Natural killer cell treated with Interleukin-12 subunit alpha and Interleukin-12 subunit beta and Interleukin-15 and Interleukin-18, amount 100 ng/mL, for 72 hours (primary cell): ENCODE measurements around the gene ZC3H18. TPM values are rescaled to one million over a fixed set of nuclear protein-coding genes. Genes with fewer than 3 reads are reported as not detected.

Source experiments
- ATAC-seq, 2 donors: fragments of 150-1000 bp; cut with Tn5 transposase in 1 of 2; sonication (Bioruptor Pico), chemical (Tn5 transposase) in 1 of 2; 2 replicates each; pipeline ENCODE4 v1.10.0; 2021
- DNase-seq: peaks from one replicate; pipeline ENCODE4 v3.0.0; 2022; ENCODE audit warnings: low spot score
- H3K27ac Mint-ChIP-seq, 2 donors: 1 replicate in 1 of 2; 2 replicates in 1 of 2; pipeline ENCODE4 v1.8.0; 2022; ENCODE audit warnings: mixed read lengths in 2 of 2, mild to moderate bottlenecking in 1 of 2, moderate library complexity in 1 of 2
- H3K27me3 Mint-ChIP-seq, 2 donors: 1 replicate in 1 of 2; 2 replicates in 1 of 2; pipeline ENCODE4 v1.8.0; 2022; ENCODE audit warnings: mixed read lengths in 2 of 2
- H3K36me3 Mint-ChIP-seq: one replicate; pipeline ENCODE4 v1.8.0; 2022; ENCODE audit warnings: mixed read lengths
- H3K4me1 Mint-ChIP-seq, 2 donors: 1 replicate in 1 of 2; 2 replicates in 1 of 2; pipeline ENCODE4 v1.8.0; 2022; ENCODE audit warnings: low read depth in 2 of 2, mixed read lengths in 2 of 2, mild to moderate bottlenecking in 1 of 2
- H3K4me3 Mint-ChIP-seq: one replicate; pipeline ENCODE4 v1.8.0; 2022; ENCODE audit warnings: mixed read lengths
- H3K9me3 Mint-ChIP-seq: 2 replicates; pipeline ENCODE4 v1.8.0; 2022; ENCODE audit warnings: mixed read lengths
- total RNA-seq, 2 donors: library from RNA; stranded (reverse); gene quantifications; one replicate each; pipeline ENCODE4 v1.2.3, GENCODE V29; 2022

Gene ZC3H18
- total RNA-seq, 2 donors from 2014 or later: 85.0 to 148 TPM

DNA sequence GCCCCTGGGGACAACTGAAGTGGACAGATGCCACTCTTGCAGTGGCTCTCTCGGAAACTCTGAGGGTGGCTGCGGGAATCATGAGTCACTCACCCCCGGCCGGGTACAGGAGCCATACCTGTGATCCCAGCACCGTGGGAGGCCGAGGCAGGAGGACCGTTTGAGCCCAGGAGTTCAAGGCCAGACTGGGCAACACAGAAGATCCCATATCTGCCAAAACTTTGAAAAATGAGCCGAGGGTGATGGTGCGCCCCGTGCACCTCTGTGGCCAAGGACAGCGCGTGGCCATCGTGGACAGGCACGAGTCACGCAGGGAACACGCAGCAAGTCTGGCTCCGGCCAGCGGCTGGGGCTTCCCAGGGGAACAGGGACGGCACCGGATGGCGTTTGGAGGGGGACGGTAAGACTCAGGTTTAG, 41.3 kb upstream of the ZC3H18 start:
- Mint-ChIP-seq H3K9me3 (no peaks in the 10 kb centered on the region), H3K4me1 (peaks cover 0 to 11% of the 10 kb centered on the region in 2 donors), H3K27ac (peak overlapping the region in 1 of 2 donors; percentile 18), H3K27me3 (no peaks in the 10 kb centered on the region), H3K36me3 (no peaks in the 10 kb centered on the region), H3K4me3 (no peak overlapping the region)
- DNase-seq (no peak), ATAC-seq (no peak)

GRCh38 chr16:88529596-88529995, 40.6 kb upstream of the ZC3H18 start:
- no peak overlapping the region for H3K4me3 Mint-ChIP-seq
- peak overlapping the region in 1 of 2 donors; percentile 18 for H3K27ac Mint-ChIP-seq
- no peaks in the 10 kb centered on the region for H3K27me3 Mint-ChIP-seq
- no peak for ATAC-seq
- DNase-seq: no peak
- H3K36me3 Mint-ChIP-seq: no peaks in the 10 kb centered on the region
- H3K4me1 Mint-ChIP-seq: peaks cover 0 to 11% of the 10 kb centered on the region in 2 donors
- no peaks in the 10 kb centered on the region for H3K9me3 Mint-ChIP-seq

- H3K36me3 Mint-ChIP-seq: no peaks in the 10 kb centered on the region
- H3K4me3 Mint-ChIP-seq: no peak overlapping the region
- peaks cover 0 to 8% of the 10 kb centered on the region in 2 donors for H3K4me1 Mint-ChIP-seq
- no peaks in the 10 kb centered on the region for H3K9me3 Mint-ChIP-seq
- H3K27me3 Mint-ChIP-seq: no peaks in the 10 kb centered on the region
- ATAC-seq: no peak
- no peak for DNase-seq
- H3K27ac Mint-ChIP-seq: no peak overlapping the region
These were observed 39.9 kb upstream of the ZC3H18 start for GRCh38 chr16:88530051-88530857.

- Mint-ChIP-seq H3K27me3 (no peaks in the 10 kb centered on the region), H3K36me3 (no peaks in the 10 kb centered on the region), H3K27ac (no peak overlapping the region), H3K9me3 (no peaks in the 10 kb centered on the region), H3K4me1 (peaks cover 2 to 3% of the 10 kb centered on the region in 2 donors), H3K4me3 (no peak overlapping the region)
- ATAC-seq: no peak
- no peak for DNase-seq
These were observed 39.4 kb upstream of the ZC3H18 start for GRCh38 chr16:88530858-88531203.

DNA sequence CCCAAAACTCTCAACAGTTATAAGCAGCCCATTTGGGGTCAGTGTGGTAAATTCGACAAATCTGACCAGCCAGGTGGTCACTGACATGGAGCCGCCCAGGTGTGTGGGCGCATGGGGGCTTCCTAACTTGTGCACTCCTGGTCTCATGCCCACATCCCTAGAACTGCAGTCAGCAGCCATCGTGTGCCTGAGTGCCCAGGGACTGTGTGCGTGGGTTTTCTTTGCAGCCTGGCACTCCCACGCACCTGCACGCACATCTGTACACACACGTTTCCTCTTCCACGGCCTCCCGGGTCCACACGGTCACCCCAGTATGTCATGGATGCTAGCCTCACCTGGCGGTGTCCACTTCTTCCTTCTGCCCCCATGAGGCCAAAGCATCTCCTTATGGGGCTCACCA, 38.9 kb upstream of the ZC3H18 start:
- Mint-ChIP-seq H3K9me3 (no peaks in the 10 kb centered on the region), H3K36me3 (no peaks in the 10 kb centered on the region), H3K27me3 (no peaks in the 10 kb centered on the region), H3K27ac (no peak overlapping the region), H3K4me1 (peaks cover 5% of the 10 kb centered on the region in 2 donors), H3K4me3 (no peak overlapping the region)
- ATAC-seq: no peak
- DNase-seq: no peak

GRCh38 chr16:88531931-88532433, 38.2 kb upstream of the ZC3H18 start:
- DNase-seq (no peak), ATAC-seq (no peak)
- no peak overlapping the region for H3K27ac Mint-ChIP-seq
- no peak overlapping the region for H3K4me3 Mint-ChIP-seq
- H3K9me3 Mint-ChIP-seq: no peaks in the 10 kb centered on the region
- H3K36me3 Mint-ChIP-seq: no peaks in the 10 kb centered on the region
- no peaks in the 10 kb centered on the region for H3K27me3 Mint-ChIP-seq
- H3K4me1 Mint-ChIP-seq: peaks cover 5% of the 10 kb centered on the region in 2 donors

- Mint-ChIP-seq H3K27me3 (no peaks in the 10 kb centered on the region), H3K27ac (no peak overlapping the region), H3K4me1 (peaks cover 5% of the 10 kb centered on the region in 2 donors), H3K4me3 (no peak overlapping the region), H3K9me3 (no peaks in the 10 kb centered on the region), H3K36me3 (no peaks in the 10 kb centered on the region)
- DNase-seq: no peak
- no peak for ATAC-seq
These were observed 37.6 kb upstream of the ZC3H18 start for GRCh38 chr16:88532434-88533241.

DNA sequence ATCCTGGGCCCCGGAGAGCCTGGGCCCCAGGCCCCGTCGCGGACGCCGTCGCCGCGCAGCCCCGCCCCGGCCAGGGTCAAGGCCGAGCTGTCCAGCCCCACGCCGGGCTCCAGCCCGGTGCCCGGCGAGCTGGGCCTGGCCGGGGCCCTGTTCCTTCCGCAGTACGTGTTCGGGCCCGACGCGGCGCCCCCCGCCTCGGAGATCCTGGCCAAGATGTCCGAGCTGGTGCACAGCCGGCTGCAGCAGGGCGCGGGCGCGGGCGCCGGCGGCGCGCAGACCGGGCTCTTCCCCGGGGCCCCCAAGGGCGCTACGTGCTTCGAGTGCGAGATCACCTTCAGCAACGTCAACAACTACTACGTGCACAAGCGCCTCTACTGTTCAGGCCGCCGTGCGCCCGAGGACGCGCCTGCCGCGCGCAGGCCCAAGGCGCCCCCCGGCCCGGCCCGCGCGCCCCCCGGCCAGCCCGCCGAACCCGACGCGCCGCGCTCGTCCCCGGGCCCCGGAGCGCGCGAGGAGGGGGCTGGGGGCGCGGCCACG, 36.8 kb upstream of the ZC3H18 start:
- H3K4me1 Mint-ChIP-seq: peaks cover 5 to 8% of the 10 kb centered on the region in 2 donors
- DNase-seq (no peak), ATAC-seq (no peak)
- H3K4me3 Mint-ChIP-seq: no peak overlapping the region
- no peaks in the 10 kb centered on the region for H3K36me3 Mint-ChIP-seq
- H3K27ac Mint-ChIP-seq: no peak overlapping the region
- no peaks in the 10 kb centered on the region for H3K9me3 Mint-ChIP-seq
- H3K27me3 Mint-ChIP-seq: no peaks in the 10 kb centered on the region

DNA sequence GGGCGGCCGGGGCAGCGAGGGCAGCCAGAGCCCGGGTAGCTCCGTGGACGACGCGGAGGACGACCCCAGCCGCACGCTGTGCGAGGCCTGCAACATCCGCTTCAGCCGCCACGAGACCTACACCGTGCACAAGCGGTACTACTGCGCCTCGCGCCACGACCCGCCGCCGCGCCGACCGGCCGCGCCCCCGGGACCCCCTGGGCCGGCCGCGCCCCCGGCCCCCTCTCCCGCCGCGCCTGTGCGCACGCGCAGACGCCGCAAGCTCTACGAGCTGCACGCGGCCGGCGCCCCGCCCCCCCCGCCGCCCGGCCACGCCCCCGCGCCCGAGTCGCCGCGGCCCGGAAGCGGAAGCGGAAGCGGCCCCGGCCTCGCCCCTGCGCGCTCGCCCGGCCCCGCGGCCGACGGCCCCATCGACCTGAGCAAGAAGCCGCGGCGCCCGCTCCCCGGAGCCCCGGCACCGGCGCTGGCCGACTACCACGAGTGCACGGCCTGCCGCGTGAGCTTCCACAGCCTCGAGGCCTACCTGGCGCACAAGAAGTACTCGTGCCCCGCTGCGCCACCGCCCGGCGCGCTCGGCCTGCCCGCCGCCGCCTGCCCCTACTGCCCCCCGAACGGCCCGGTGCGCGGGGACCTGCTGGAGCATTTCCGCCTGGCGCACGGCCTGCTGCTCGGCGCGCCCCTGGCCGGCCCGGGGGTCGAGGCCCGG, 36.1 kb upstream of the ZC3H18 start:
- peaks cover 5 to 10% of the 10 kb centered on the region in 2 donors for H3K4me1 Mint-ChIP-seq
- H3K4me3 Mint-ChIP-seq: no peak overlapping the region
- H3K36me3 Mint-ChIP-seq: no peaks in the 10 kb centered on the region
- H3K27me3 Mint-ChIP-seq: no peaks in the 10 kb centered on the region
- H3K27ac Mint-ChIP-seq: no peak overlapping the region
- ATAC-seq: peak; percentile 80 to 81
- no peaks in the 10 kb centered on the region for H3K9me3 Mint-ChIP-seq
- DNase-seq: peak; percentile 75

DNA sequence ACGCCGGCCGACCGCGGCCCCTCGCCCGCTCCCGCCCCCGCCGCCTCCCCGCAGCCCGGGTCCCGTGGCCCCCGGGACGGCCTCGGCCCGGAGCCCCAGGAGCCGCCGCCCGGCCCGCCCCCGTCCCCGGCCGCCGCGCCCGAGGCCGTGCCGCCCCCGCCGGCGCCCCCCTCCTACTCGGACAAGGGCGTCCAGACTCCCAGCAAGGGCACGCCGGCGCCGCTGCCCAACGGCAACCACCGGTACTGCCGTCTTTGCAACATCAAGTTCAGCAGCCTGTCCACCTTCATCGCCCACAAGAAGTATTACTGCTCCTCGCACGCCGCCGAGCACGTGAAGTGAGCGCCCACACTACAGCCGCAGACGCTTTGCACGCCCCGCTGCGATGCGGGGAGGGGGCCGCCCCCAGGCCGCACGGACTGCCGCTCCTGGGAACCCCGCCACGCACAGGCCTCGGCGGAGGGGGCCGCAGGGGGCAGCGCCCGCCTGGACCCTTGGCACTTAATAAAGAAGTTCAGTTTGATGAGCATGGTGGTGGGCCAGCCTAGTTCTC, 35.5 kb upstream of the ZC3H18 start:
- peak in 1 of 2 donors; percentile 31 for ATAC-seq
- Mint-ChIP-seq H3K4me1 (peaks cover 5 to 10% of the 10 kb centered on the region in 2 donors), H3K9me3 (no peaks in the 10 kb centered on the region), H3K4me3 (peak overlapping the region; percentile 67), H3K27ac (no peak overlapping the region), H3K36me3 (no peaks in the 10 kb centered on the region), H3K27me3 (no peaks in the 10 kb centered on the region)
- DNase-seq: no peak

DNA sequence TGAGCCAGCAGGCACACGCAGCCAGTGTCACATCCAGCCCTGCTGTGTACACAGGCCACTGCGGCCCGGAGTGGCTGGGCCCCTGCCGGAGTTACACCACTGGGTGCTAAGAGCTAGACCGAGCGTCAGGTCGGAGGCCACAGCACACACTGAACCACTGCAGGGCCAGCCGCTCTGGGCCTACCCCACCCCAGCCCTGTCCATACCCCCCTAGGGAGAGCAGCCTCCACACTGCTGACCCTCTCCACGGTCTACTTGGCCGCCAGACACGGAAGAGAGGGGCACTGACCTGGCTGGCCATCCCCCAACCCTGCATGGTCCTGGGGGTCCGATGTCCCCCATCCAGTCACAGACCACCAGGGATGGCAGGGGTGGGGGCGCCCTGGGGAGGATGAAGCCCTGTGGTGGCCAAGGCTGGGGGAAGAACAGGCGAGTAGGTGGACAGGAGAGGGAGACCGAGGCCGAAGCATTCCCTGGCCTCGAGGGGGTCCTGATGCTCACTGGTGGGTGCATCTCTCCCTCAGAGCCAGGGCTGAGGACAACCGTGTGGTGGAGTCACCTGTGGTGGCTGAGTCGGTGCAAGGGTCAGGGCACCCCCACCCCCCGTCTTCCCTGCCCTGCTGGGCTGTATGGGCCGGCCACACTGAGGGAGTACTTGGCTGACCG, 34.9 kb upstream of the ZC3H18 start:
- Mint-ChIP-seq H3K27ac (peak overlapping the region in 1 of 2 donors; percentile 68), H3K36me3 (no peaks in the 10 kb centered on the region), H3K27me3 (no peaks in the 10 kb centered on the region), H3K4me1 (peaks cover 5 to 10% of the 10 kb centered on the region in 2 donors), H3K4me3 (peak overlapping the region; percentile 58), H3K9me3 (no peaks in the 10 kb centered on the region)
- ATAC-seq: no peak
- DNase-seq: no peak

DNA sequence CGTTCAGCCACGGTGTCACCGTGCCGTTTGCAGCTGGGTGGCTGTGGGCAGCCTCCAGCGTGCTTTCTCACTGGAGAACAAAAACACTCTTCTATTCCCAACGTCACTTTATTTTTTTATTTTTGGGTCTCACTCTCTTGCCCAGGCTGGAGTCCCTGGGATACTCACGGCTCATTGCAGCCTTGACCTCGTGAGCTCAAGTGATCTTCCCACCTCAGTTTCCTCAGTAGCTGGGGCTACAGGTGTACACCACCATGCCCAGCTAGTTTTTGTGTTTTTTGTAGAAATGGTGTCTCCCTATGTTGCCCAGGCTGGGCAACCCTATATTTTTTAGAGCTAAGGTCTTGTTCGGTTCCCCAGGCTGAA, 34.4 kb upstream of the ZC3H18 start:
- ATAC-seq (no peak), DNase-seq (no peak)
- H3K36me3 Mint-ChIP-seq: no peaks in the 10 kb centered on the region
- peak overlapping the region in 1 of 2 donors; percentile 68 for H3K27ac Mint-ChIP-seq
- no peaks in the 10 kb centered on the region for H3K9me3 Mint-ChIP-seq
- peaks cover 5 to 10% of the 10 kb centered on the region in 2 donors for H3K4me1 Mint-ChIP-seq
- no peaks in the 10 kb centered on the region for H3K27me3 Mint-ChIP-seq
- H3K4me3 Mint-ChIP-seq: peak overlapping the region; percentile 58

DNA sequence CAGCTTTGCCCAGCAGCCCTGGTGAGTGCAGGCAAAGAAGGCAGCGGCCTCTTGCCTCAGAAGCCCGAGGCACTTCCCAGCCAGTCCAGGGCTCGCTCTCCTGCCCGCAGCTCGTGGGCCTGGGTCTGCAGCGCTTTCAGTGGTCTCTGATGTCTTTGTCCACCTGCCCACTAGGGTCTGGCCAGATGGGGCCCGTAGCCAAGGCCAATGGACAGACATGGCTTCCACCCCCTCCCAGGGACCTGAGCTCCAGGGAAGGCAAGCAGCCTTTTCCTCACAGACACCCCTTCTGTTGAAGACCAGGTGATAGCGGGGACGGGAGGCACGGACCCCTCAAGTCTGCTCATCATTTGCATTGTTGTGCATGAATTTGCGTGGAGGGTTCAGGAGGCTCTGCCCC, 33.7 kb upstream of the ZC3H18 start:
- Mint-ChIP-seq H3K9me3 (no peaks in the 10 kb centered on the region), H3K36me3 (no peaks in the 10 kb centered on the region), H3K27ac (no peak overlapping the region), H3K4me3 (no peak overlapping the region), H3K4me1 (peaks cover 5 to 10% of the 10 kb centered on the region in 2 donors), H3K27me3 (no peaks in the 10 kb centered on the region)
- DNase-seq (no peak), ATAC-seq (no peak)
